GM23338 (cell line): ENCODE data around the gene PLCXD3.

Experiments used
- EZH2 ChIP-seq: fragments of 200-600 bp; sonication (generic); IDR thresholded peaks from one replicate; pipeline ENCODE4 v1.8.0; 2017; ENCODE audit warnings: antibody characterized with exemption, mild to moderate bottlenecking, low read depth; ENCODE audit not compliant: unreplicated experiment
- EZH2phosphoT487 ChIP-seq: fragments of 200-600 bp; sonication (generic); IDR thresholded peaks from one replicate; pipeline ENCODE4 v1.8.1; 2018; ENCODE audit warnings: antibody characterized with exemption; ENCODE audit not compliant: unreplicated experiment
- NANOG ChIP-seq: IDR thresholded peaks from 2 replicates; pipeline ENCODE4 v1.6.1; 2016; ENCODE audit warnings: antibody characterized with exemption, borderline replicate concordance
- POLR2AphosphoS5 ChIP-seq: IDR thresholded peaks from 2 replicates; pipeline ENCODE4 v1.6.1; 2016; ENCODE audit warnings: antibody characterized with exemption, low read depth
- STAT1 ChIP-seq: IDR thresholded peaks from one replicate; pipeline ENCODE4 v1.6.1; 2016; ENCODE audit warnings: antibody characterized with exemption; ENCODE audit not compliant: unreplicated experiment
- TF ChIP-seq, protein P1 (sequence below), 2 experiments: fragments of 200-600 bp in 1 of 2; sonication (generic) in 1 of 2; conservative IDR thresholded peaks; 2 replicates each; pipeline versions ENCODE4 v1.5.1 to v1.6.1; 2016 to 2017; ENCODE audit warnings: antibody characterized with exemption in 2 of 2, low read depth in 2 of 2, mild to moderate bottlenecking in 2 of 2, moderate library complexity in 1 of 2
- TF ChIP-seq, protein P2 (sequence below): IDR thresholded peaks from one replicate; pipeline ENCODE4 v1.6.1; 2018; ENCODE audit warnings: antibody characterized with exemption; ENCODE audit not compliant: unreplicated experiment

DNA sequence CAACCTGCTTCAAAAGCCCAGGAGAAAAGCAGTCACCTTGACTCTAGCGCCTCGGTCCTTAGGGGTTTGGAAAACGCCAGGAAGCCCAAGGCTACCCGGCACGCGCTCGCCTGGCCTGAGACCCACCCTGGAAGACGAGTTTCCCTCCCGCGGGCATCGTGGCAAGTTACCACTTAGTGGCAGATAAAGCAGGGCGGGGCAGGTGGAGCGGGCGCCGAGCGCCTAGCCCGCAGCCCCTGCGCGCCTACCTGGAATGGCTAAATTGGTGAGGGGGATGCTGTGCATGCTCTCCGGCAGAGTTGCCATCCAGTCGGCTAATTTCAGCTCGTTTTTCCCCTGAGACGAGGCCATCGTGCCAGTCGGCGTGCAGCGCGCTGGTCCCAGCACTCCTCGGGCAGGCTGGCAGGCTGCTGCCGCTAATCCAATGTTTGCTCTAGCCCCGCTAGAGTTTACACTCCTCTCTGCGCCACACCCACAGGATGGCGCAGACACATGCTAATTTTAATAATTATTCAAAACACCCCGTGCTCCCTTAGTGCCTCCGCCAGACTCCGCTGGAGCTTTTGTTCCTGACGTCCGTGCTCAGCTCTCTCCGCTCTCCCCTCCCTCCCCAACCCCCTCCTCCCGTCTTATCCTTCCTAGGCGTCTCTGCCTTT is at the start of gene PLCXD3:
- no peak for TF ChIP-seq EZH2phosphoT487
- TF ChIP-seq, protein P1, sequence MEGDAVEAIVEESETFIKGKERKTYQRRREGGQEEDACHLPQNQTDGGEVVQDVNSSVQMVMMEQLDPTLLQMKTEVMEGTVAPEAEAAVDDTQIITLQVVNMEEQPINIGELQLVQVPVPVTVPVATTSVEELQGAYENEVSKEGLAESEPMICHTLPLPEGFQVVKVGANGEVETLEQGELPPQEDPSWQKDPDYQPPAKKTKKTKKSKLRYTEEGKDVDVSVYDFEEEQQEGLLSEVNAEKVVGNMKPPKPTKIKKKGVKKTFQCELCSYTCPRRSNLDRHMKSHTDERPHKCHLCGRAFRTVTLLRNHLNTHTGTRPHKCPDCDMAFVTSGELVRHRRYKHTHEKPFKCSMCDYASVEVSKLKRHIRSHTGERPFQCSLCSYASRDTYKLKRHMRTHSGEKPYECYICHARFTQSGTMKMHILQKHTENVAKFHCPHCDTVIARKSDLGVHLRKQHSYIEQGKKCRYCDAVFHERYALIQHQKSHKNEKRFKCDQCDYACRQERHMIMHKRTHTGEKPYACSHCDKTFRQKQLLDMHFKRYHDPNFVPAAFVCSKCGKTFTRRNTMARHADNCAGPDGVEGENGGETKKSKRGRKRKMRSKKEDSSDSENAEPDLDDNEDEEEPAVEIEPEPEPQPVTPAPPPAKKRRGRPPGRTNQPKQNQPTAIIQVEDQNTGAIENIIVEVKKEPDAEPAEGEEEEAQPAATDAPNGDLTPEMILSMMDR (conservative IDR thresholded peaks at IDR 0.05; ENCODE audit: low read depth in 2 of 2), result no peak
- TF ChIP-seq EZH2, result no peak
- no peak for TF ChIP-seq POLR2AphosphoS5
- TF ChIP-seq, protein P2, sequence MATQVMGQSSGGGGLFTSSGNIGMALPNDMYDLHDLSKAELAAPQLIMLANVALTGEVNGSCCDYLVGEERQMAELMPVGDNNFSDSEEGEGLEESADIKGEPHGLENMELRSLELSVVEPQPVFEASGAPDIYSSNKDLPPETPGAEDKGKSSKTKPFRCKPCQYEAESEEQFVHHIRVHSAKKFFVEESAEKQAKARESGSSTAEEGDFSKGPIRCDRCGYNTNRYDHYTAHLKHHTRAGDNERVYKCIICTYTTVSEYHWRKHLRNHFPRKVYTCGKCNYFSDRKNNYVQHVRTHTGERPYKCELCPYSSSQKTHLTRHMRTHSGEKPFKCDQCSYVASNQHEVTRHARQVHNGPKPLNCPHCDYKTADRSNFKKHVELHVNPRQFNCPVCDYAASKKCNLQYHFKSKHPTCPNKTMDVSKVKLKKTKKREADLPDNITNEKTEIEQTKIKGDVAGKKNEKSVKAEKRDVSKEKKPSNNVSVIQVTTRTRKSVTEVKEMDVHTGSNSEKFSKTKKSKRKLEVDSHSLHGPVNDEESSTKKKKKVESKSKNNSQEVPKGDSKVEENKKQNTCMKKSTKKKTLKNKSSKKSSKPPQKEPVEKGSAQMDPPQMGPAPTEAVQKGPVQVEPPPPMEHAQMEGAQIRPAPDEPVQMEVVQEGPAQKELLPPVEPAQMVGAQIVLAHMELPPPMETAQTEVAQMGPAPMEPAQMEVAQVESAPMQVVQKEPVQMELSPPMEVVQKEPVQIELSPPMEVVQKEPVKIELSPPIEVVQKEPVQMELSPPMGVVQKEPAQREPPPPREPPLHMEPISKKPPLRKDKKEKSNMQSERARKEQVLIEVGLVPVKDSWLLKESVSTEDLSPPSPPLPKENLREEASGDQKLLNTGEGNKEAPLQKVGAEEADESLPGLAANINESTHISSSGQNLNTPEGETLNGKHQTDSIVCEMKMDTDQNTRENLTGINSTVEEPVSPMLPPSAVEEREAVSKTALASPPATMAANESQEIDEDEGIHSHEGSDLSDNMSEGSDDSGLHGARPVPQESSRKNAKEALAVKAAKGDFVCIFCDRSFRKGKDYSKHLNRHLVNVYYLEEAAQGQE, result no peak
- TF ChIP-seq STAT1, result no peak
- TF ChIP-seq NANOG, result no peak
